GM06990 (cell line): ENCODE results near the gene ARHGAP26.

Experiments
- DNase-seq: peaks from one replicate; pipeline ENCODE4 v3.0.0-alpha.2; 2011; ENCODE audit not compliant: insufficient read length; ENCODE audit errors: extremely low read depth
- H3K27me3 ChIP-seq: replicated peaks from 2 replicates; pipeline ENCODE4 v1.6.0; 2011; ENCODE audit warnings: low read length; ENCODE audit not compliant: control insufficient read depth, insufficient read depth
- H3K36me3 ChIP-seq: 2 replicates; pipeline ENCODE4 v1.5.1; 2011; ENCODE audit warnings: low read length; ENCODE audit not compliant: control insufficient read depth, insufficient read depth
- H3K4me3 ChIP-seq: replicated peaks from 2 replicates; pipeline ENCODE4 v1.5.1; 2011; ENCODE audit warnings: low read depth, mild to moderate bottlenecking, control low read depth, low read length
- TF ChIP-seq, protein P1 (sequence below): IDR thresholded peaks from 2 replicates; pipeline ENCODE4 v1.5.1; 2011; ENCODE audit warnings: low read length, control low read depth, mild to moderate bottlenecking, inconsistent platforms; ENCODE audit not compliant: insufficient read depth, poor library complexity, severe bottlenecking

Gene ARHGAP26

GRCh38 chr5:142856269-142856782 is 86.1 kb downstream of the ARHGAP26 start:
- TF ChIP-seq, protein P1, sequence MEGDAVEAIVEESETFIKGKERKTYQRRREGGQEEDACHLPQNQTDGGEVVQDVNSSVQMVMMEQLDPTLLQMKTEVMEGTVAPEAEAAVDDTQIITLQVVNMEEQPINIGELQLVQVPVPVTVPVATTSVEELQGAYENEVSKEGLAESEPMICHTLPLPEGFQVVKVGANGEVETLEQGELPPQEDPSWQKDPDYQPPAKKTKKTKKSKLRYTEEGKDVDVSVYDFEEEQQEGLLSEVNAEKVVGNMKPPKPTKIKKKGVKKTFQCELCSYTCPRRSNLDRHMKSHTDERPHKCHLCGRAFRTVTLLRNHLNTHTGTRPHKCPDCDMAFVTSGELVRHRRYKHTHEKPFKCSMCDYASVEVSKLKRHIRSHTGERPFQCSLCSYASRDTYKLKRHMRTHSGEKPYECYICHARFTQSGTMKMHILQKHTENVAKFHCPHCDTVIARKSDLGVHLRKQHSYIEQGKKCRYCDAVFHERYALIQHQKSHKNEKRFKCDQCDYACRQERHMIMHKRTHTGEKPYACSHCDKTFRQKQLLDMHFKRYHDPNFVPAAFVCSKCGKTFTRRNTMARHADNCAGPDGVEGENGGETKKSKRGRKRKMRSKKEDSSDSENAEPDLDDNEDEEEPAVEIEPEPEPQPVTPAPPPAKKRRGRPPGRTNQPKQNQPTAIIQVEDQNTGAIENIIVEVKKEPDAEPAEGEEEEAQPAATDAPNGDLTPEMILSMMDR: no peak
- no peak for DNase-seq
- H3K27me3 ChIP-seq: no peaks in the 10 kb centered on the region
- H3K36me3 ChIP-seq: no peaks in the 10 kb centered on the region
- no peak overlapping the region for H3K4me3 ChIP-seq

DNA sequence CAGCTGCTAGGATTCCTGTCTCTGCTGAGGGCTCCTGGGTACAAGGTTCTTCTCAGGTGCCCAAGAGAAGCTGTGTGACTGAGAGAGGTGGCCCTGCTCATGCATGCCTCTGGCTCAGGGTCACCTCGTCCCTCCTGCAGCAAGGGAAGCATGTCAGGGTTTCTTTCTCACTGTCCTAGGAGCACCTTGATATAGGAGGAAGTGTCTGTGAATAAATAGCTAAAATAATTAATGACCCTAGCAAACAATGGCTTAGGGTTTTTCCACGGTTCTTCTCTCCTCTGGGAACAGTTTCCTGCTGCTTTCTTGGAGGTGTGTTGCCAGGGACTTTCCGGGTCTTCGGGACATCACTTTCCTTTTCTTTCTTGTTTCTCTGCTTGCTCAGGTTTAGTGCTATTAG is 87.2 kb downstream of the ARHGAP26 start:
- H3K36me3 ChIP-seq: no peaks in the 10 kb centered on the region
- TF ChIP-seq, protein P1: no peak
- no peak overlapping the region for H3K4me3 ChIP-seq
- no peaks in the 10 kb centered on the region for H3K27me3 ChIP-seq
- no peak for DNase-seq

GRCh38 chr5:142859037-142859436 is 88.9 kb downstream of the ARHGAP26 start:
- Histone ChIP-seq H3K36me3 (no peaks in the 10 kb centered on the region), H3K27me3 (no peaks in the 10 kb centered on the region), H3K4me3 (no peak overlapping the region)
- no peak for DNase-seq
- TF ChIP-seq, protein P1: no peak

GRCh38 chr5:142860270-142860669 is 90.1 kb downstream of the ARHGAP26 start:
- TF ChIP-seq, protein P1: no peak
- Histone ChIP-seq H3K36me3 (no peaks in the 10 kb centered on the region), H3K27me3 (no peaks in the 10 kb centered on the region), H3K4me3 (no peak overlapping the region)
- no peak for DNase-seq

DNA sequence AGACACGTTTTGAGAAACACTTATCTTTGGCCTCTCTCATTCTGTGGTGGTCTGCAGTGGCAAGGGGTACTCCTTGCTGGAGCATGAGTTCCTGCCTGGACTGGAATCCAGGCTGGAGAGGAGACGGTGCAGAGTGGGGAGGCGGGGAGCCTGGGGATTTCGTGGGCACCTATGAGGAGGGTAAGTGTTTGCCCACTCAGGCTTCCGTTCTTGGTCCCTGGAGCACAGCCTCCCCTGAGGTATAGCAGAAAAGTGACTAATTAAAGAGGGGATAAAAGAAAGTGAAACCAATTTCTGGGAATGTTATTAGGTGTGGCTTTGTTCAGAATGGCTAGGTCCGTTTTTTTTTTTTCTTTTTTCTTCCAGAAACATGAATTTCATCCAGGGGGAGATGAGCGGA is 90.8 kb downstream of the ARHGAP26 start:
- TF ChIP-seq, protein P1: no peak
- no peaks in the 10 kb centered on the region for H3K36me3 ChIP-seq
- H3K27me3 ChIP-seq: no peaks in the 10 kb centered on the region
- H3K4me3 ChIP-seq: no peak overlapping the region
- DNase-seq: no peak

GRCh38 chr5:142862594-142862993 is 92.4 kb downstream of the ARHGAP26 start:
- no peak for DNase-seq
- Histone ChIP-seq H3K4me3 (no peak overlapping the region), H3K27me3 (no peaks in the 10 kb centered on the region; the same call in 1 of the 2 replicates), H3K36me3 (no peaks in the 10 kb centered on the region)
- TF ChIP-seq, protein P1: no peak
